ENCODE data around the gene PON2.

DNA sequence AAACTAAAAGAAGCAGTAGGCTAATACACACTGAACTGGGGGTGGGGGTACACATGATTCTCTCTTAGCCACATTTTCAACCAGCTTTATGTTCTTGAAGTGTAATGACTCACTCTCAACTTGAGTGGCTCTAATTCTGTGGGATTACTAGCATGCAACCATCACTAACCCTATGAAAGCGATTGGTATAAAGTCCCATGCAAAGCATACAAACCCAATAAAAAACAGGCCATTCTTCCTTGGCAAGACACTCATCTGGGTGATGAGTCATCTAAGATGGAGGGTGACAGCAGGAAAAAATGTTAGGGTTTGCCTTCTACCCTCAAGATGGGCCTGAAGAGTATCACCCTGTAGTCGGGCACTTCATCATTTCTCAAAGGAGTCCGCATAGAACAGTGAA, 23.8 kb downstream of the PON2 start:
- TF ChIP-seq, protein P1, sequence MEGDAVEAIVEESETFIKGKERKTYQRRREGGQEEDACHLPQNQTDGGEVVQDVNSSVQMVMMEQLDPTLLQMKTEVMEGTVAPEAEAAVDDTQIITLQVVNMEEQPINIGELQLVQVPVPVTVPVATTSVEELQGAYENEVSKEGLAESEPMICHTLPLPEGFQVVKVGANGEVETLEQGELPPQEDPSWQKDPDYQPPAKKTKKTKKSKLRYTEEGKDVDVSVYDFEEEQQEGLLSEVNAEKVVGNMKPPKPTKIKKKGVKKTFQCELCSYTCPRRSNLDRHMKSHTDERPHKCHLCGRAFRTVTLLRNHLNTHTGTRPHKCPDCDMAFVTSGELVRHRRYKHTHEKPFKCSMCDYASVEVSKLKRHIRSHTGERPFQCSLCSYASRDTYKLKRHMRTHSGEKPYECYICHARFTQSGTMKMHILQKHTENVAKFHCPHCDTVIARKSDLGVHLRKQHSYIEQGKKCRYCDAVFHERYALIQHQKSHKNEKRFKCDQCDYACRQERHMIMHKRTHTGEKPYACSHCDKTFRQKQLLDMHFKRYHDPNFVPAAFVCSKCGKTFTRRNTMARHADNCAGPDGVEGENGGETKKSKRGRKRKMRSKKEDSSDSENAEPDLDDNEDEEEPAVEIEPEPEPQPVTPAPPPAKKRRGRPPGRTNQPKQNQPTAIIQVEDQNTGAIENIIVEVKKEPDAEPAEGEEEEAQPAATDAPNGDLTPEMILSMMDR (conservative IDR thresholded peaks at IDR 0.05): no peak
- no peak for TF ChIP-seq EZH2 (IDR thresholded peaks at IDR 0.05; ENCODE audit: low read depth)
